ENCODE measurements around the gene ACCS. TPM values are rescaled to one million over a fixed set of nuclear protein-coding genes. Genes with fewer than 3 reads are reported as not detected.

Gene ACCS
- polyA plus RNA-seq, 2 of the 4 experiments (the other 2 are of a cell fraction) = 21.7 to 24.9 TPM

GRCh38 chr11:44079376-44079775 is 13.3 kb downstream of the ACCS start:
- Histone ChIP-seq H3K4me3 (no peak overlapping the region), H3K9me3 (no peaks in the 10 kb centered on the region), H3K27ac (no peak overlapping the region), H3K4me2 (no peak overlapping the region), H3K4me1 (no peaks in the 10 kb centered on the region)
- ChIA-PET POLR2A (no interaction called here), CTCF (interaction anchor here (0.6 to 2.5 kb wide), 6 partner anchors 11 to 429 kb away, joined by 3 to 10 read pairs (median 4); partner anchors contain the start of gene EXT2)
- no peak for FAIRE-seq
- no peak for DNase-seq (ENCODE audit: low read depth in 1 of 2, low spot score in 1 of 2)
- no peak for TF ChIP-seq EHMT2 (IDR thresholded peaks at IDR 0.05; ENCODE audit: low read depth)
- no peak for TF ChIP-seq EHF (CRISPR knock-in tag; IDR thresholded peaks at IDR 0.05)
- TF ChIP-seq RAD21 (conservative IDR thresholded peaks at IDR 0.05 in 1 of 2, IDR thresholded peaks at IDR 0.05 in 1 of 2) = no peak
- no peak for TF ChIP-seq NPAS2 (CRISPR knock-in tag; IDR thresholded peaks at IDR 0.05; ENCODE audit: borderline replicate concordance)
- no peak for TF ChIP-seq NR3C1 (IDR thresholded peaks at IDR 0.05)
- no peak for TF ChIP-seq E2F6 (IDR thresholded peaks at IDR 0.05; ENCODE audit: borderline replicate concordance, low read depth)
- no peak for TF ChIP-seq CEBPB (IDR thresholded peaks at IDR 0.05)
- no peak for TF ChIP-seq JUNB (IDR thresholded peaks at IDR 0.05)
- no peak for TF ChIP-seq CBX8 (IDR thresholded peaks at IDR 0.05)
- TF ChIP-seq POLR2A (IDR thresholded peaks at IDR 0.05; ENCODE audit: low read length) = no peak
- TF ChIP-seq HOXA7 (CRISPR knock-in tag; IDR thresholded peaks at IDR 0.05) = no peak
- TF ChIP-seq RNF2 (IDR thresholded peaks at IDR 0.05; ENCODE audit: borderline replicate concordance, low read depth) = no peak
- no peak for TF ChIP-seq RFX5 (IDR thresholded peaks at IDR 0.05)
- TF ChIP-seq ZFP36 (IDR thresholded peaks at IDR 0.05; ENCODE audit: borderline replicate concordance, partially characterized antibody) = no peak
- TF ChIP-seq PHF8 (IDR thresholded peaks at IDR 0.05; ENCODE audit: borderline replicate concordance, low read depth) = no peak
- no peak for TF ChIP-seq ESRRA (IDR thresholded peaks at IDR 0.05; ENCODE audit: borderline replicate concordance, low read length)
- TF ChIP-seq USF2 (IDR thresholded peaks at IDR 0.05) = no peak
- no peak for TF ChIP-seq HOXB5 (CRISPR knock-in tag; IDR thresholded peaks at IDR 0.05)
- WGBS (ENCODE audit: missing lambda C conversion rate) = 79% methylated on average over 6 of the region's 6 CpGs
- no peak for ATAC-seq

GRCh38 chr11:44080951-44081350 is 14.9 kb downstream of the ACCS start:
- H3K4me2 ChIP-seq = no peak overlapping the region
- WGBS (ENCODE audit: missing lambda C conversion rate) = 93% methylated on average over 5 of the region's 9 CpGs
- TF ChIP-seq FOXS1 (CRISPR knock-in tag; IDR thresholded peaks at IDR 0.05) = no peak
- no peak for TF ChIP-seq HOXA7 (CRISPR knock-in tag; IDR thresholded peaks at IDR 0.05)
- TF ChIP-seq GATA3 (IDR thresholded peaks at IDR 0.05; ENCODE audit: borderline replicate concordance) = no peak
- TF ChIP-seq BCL3 (IDR thresholded peaks at IDR 0.05) = no peak
- no peak for TF ChIP-seq ZFP36 (IDR thresholded peaks at IDR 0.05; ENCODE audit: borderline replicate concordance, partially characterized antibody)
- no peak for TF ChIP-seq ESRRA (IDR thresholded peaks at IDR 0.05; ENCODE audit: borderline replicate concordance, low read length)
- no peak for TF ChIP-seq RFX5 (IDR thresholded peaks at IDR 0.05)
- TF ChIP-seq ZSCAN20 (CRISPR knock-in tag; IDR thresholded peaks at IDR 0.05) = no peak
- no peak for TF ChIP-seq BHLHE40 (IDR thresholded peaks at IDR 0.05; ENCODE audit: low read depth, low read length)
- no peak for TF ChIP-seq HES2 (IDR thresholded peaks at IDR 0.05)
- no peak for TF ChIP-seq E2F6 (IDR thresholded peaks at IDR 0.05; ENCODE audit: borderline replicate concordance, low read depth)
- no peak for TF ChIP-seq PBX3 (IDR thresholded peaks at IDR 0.05)
- TF ChIP-seq RARB (CRISPR knock-in tag; IDR thresholded peaks at IDR 0.05) = no peak
- H3K4me3 ChIP-seq = no peak overlapping the region
- H3K4me1 ChIP-seq = no peaks in the 10 kb centered on the region
- FAIRE-seq (no peak), DNase-seq (ENCODE audit: low read depth in 1 of 2, low spot score in 1 of 2) (no peak), ATAC-seq (no peak)
- CTCF ChIA-PET = interaction anchor here (1.4 to 6.3 kb wide), 3 partner anchors 11 to 15 kb away, joined by 4 to 47 read pairs (median 8); partner anchors contain the start of genes ACCS and EXT2
- no peak overlapping the region for H3K27ac ChIP-seq
- POLR2A ChIA-PET = no interaction called here
- H3K9me3 ChIP-seq = peaks cover 6% of the 10 kb centered on the region; the same call in 2 of the 3 replicates
